Effector CD4-positive, alpha-beta T cell (primary cell): Measurements from ENCODE around the gene SEPTIN1.
A peak's percentile ranks its signal among the peaks of the same experiment; 100 is the strongest.

Experiments used
- DNase-seq: peaks from one replicate; pipeline ENCODE4 v3.0.0-alpha.2; 2020
- total RNA-seq: gene quantifications from one replicate; lab custom pipeline; 2026; lab: John Stamatoyannopoulos, UW

The SEPTIN1 gene, protein sequence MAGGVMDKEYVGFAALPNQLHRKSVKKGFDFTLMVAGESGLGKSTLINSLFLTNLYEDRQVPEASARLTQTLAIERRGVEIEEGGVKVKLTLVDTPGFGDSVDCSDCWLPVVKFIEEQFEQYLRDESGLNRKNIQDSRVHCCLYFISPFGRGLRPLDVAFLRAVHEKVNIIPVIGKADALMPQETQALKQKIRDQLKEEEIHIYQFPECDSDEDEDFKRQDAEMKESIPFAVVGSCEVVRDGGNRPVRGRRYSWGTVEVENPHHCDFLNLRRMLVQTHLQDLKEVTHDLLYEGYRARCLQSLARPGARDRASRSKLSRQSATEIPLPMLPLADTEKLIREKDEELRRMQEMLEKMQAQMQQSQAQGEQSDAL
- 150 reads per million, percentile 89 among the genes with 10 or more reads in this experiment for total RNA-seq

DNA sequence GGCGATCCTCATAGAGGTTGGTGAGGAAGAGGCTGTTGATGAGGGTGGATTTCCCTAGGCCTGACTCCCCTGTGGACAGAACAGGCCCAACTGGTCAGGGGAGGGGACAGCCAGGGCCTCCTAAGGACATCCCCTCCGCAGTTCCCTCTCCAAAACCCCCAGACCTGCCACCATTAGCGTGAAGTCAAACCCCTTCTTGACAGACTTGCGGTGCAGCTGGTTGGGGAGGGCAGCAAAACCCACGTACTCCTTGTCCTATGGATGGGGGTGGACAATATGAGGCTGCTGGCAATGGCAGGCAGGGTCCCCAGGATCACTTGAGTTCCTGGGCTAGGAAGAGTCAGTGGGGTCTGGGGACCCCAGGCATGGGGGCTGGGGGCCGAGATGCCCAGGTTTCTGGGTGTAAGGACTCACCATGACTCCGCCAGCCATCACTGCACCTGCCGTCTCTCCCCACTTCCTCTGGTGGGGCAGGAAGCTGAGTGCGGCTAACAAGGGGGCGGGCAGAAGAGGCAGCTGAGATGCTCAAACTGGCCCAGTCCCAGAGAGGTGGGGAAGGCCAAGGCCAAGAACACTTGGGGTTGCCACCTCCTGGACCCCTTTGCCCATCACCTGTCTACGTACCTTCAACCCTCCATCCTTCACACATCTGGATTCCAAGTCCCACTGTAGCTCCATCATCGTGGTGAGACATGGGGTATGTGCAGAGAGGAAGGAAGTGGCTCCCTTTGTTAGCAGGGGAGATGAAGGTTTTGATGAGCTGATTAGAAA, at the start of gene SEPTIN1:
Gene SEPTIN1, minus strand, starts transcription at position 451 of the 771 bp plus-strand sequence. Its CDS starts 19 bp downstream, at position 432.
- peak; percentile 71 for DNase-seq

DNA sequence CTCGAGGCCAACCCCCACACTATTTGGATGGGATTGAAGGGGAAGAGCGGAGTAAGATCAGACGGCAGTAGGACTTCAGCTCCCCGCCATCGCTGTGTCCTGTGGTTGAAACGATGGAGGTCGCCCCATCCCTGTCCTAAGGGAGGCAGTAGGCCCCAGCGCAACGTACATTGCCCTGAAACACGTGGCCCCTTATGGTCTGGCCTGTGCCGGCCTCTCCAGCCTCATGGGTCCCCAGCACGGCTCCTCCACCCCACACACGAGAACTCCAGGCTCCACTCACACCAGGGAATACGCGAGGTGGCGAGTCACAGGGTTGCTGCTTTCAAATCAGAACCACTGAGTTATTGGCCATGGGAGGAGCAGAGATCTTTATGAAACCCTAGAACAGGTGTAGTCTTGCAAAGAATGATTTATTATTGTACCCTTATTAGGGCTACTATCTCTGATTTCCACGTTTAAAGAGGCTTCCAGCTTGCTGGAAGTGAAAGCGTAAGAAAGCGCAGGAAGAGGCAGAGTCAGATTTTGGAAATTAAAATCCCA, 48.1 kb upstream of the SEPTIN1 start:
- DNase-seq = no peak

DNA sequence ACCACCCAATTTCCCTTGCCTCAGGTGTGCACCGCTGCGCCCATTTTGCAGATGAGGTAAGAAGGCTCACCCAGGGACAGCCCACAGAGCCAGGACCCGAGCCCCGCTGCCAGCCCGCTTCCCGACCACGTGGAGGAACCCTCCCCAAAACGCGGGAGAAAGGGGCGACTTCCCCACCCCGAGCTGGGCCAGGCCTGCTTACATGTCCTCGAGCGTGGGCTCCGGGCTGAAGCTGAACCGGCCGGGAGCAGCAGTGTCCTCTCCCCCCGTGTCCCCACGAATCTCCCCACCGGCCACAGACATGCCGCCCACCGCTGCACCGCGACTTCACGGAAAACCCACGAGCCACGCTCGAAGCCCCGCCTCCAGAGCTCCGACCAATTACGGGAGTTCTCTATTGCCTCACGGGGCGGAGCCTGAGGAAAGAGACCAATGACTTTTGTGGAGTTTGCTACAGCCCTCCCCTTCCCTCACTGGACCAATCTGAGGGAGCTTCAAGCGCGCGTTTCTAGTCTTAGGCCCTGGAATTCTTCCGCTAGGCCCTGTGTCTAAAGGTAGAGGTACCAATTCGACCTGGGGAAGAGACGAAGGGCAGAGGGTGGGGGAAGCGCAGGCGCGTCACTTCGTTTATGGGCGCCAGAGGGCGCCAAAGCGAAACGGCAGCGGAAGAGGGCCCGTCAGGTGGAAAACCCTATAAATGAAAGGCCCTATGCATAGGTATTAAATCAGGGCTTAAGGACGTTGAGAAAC, 47.5 kb upstream of the SEPTIN1 start, which contains the start of gene DCTPP1:
Gene DCTPP1, minus strand, starts transcription at position 353 of the 750 bp plus-strand sequence. Its CDS starts 50 bp downstream, at position 303.
- DNase-seq = peak; percentile 93

DNA sequence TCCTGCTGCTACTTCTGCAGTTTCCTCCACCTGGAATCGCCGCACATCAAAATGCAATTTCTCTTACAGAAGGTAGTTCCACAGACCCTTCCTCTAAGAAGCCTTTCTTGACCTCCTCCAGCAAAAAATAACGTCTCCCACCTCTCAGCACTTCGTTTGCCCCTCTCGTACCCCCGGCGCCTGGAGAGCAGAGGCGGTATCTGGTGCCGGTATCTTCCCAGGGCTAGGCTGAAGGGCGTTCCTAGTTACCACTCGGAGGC, 47.0 kb upstream of the SEPTIN1 start:
- no peak for DNase-seq

DNA sequence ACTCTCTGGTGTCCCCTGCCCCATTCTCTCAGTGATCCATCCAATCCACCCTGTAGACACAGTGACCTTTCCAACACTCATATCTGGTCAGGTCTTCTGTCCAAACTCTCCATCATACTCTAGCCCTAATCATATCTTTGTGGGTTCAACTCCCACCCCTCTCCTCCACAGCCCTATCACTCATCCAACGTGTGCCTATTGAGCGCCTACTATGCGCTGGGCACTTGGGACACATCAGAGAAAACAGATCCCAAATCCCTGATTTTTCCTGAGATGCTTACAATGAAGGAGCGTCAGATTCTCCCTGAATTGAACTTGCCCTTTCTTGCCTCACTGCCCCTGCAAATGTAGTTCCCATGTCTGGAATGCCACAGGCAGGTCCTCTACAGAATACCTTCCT, 45.7 kb upstream of the SEPTIN1 start:
- no peak for DNase-seq

DNA sequence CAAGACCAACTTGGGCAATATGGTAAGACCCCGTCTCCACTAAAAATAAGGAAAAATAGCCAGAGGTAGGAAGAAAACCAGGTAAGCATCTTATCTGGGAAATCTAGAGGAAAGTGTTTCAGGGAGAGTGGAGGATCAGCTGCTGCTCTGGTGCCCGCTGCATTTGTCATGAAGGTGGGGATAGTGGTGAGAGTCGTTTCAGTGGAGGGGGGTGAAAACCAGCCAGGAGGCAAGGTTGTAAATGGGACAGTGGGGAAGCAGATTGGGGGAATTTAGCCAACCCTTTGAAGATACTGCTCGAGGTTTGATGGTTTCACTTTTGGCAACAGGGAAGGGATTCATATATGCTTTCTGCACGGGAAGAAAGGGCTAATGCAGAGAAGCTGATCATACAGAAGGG, 38.6 kb upstream of the SEPTIN1 start:
- DNase-seq = no peak

DNA sequence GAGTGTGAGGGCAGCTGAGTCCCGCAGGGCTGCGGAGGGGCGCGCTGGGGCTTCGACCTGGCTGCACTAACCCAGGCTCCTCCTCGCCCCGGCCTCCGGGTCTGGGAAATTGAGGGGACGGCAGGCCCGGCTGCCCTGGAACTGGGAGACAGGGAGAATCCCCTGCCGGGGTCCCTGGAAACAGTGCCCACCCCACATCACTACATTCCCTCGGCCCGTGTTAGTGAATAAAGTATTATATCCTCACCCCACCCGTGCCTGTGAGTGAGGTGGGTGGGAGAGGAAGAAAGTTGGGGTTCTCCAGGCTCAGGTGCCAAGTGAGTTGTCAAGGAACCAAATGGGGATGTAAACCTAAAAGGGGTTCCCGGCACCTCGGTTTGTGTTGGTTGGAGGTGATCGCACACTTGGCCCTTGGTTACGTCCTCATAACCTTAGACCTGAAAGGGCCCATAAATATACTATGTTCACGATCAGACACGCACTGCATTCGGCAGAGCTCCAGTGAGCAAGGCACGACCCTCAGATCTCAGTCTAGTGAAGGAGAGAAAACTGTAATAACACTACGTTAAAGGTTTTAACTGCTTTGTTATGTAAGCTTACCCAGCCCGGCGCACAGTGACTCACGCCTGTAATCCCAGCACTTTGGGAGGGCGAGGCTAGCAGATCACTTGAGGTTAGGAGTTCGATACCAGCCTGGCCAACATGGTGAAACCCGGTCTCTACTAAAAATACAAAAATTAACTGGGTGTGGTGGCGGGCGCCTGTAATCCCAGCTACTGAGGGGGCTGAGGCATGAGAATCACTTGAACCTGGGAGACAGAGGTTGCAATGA, 36.2 kb upstream of the SEPTIN1 start:
- no peak for DNase-seq

DNA sequence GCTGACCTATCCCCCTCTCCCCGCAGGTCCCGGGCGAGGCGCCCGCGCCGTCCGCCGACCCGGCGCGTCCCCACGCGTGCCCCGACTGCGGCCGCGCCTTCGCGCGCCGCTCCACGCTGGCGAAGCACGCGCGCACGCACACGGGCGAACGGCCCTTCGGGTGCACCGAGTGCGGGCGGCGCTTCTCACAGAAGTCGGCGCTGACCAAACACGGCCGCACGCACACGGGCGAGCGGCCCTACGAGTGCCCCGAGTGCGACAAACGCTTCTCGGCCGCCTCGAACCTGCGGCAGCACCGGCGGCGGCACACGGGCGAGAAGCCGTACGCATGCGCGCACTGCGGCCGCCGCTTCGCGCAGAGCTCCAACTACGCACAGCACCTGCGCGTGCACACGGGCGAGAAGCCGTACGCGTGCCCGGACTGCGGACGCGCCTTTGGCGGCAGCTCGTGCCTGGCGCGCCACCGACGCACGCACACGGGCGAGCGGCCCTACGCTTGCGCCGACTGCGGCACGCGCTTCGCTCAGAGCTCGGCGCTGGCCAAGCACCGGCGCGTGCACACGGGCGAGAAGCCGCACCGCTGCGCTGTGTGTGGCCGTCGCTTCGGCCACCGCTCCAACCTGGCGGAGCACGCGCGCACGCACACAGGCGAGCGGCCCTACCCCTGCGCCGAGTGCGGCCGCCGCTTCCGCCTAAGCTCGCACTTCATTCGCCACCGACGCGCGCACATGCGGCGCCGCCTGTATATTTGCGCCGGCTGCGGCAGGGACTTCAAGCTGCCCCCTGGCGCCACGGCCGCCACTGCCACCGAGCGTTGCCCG, 35.4 kb upstream of the SEPTIN1 start:
- peak; percentile 81 for DNase-seq

DNA sequence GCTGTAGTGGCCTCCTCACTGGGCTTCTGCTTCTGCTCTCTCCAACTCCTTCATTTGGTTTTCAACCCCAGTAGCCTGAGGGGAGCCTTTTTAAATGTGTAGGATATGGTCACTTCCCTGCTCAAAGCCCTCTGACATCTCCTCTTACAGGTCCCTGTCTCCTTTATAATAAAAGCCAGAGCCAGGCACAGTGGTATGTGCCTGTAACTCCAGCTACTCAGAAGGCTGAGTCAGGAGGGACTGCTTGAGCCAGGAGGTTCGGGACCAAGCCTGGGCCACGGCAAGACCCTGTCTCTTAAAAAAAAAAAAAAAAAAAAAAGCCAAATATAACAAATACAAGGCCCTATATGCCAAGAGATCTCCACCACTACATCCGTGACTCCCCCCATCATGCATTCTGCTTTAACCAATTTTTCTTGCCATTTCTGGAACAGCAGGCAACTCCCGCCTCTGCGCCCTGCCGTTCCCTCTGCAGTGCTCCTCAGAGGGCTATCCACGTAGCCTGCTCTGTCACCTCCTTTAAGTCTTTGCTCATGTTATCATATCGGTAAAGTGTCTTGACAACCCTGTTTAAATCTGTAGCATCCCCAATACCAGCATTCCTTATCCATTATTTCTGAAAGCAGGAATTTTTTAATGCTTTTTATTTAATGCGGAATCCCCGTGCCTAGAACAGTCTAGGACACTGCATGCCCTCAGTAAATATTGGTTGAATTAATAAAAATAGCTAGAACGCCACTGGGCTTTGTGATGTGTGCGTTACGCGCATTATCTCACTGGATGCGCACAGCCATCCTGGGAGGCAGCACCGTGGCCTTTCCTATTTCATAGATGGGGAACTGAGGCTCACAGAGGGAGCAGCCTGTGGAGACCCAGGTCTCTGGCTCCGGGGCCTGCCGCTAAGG, 34.5 kb upstream of the SEPTIN1 start:
- no peak for DNase-seq

DNA sequence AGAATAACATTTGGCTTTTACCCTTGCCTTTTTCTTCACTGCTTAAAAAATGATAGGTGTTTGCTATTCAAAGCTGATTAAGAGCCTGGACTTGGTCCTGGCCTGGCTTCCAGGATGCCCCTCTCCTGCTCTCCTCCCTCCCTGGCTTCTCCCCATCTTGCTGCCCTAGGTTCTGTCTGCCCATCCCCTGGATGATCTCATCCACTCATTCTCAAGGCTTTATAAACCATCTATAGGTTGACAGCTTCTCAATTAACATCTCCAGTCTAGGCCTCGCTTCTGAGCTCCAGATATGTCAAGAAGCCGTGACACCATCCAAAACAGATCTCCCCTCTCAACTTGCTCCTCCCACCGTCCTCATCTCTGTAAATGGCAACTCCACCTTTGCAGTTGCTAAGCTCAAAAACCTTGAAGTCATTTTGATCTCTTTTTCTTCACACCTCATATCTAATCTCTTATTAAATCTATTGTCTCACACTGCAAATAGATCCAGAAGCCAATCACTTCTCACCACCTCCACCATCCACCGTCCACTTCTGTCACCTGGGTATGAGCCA, 33.8 kb upstream of the SEPTIN1 start:
- DNase-seq = no peak

DNA sequence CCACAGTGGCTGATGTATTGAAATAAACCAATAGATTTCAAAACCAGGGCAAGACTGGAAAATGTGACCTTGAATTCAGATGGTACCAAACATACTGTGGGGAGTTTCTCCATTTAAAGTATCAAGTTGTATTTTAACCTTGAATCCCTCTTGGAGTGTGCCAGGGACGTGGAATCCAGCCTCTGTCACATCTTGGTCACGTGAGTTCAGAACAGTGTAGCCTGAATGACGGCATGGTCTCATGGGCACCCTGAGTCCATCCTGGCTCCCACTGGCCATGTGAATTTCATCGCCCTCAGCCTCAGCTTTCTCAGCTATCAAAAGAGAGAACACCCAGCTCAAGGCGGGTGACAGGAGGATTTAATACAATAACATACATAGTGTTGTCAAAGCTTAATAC, 31.8 kb upstream of the SEPTIN1 start:
- DNase-seq = no peak

DNA sequence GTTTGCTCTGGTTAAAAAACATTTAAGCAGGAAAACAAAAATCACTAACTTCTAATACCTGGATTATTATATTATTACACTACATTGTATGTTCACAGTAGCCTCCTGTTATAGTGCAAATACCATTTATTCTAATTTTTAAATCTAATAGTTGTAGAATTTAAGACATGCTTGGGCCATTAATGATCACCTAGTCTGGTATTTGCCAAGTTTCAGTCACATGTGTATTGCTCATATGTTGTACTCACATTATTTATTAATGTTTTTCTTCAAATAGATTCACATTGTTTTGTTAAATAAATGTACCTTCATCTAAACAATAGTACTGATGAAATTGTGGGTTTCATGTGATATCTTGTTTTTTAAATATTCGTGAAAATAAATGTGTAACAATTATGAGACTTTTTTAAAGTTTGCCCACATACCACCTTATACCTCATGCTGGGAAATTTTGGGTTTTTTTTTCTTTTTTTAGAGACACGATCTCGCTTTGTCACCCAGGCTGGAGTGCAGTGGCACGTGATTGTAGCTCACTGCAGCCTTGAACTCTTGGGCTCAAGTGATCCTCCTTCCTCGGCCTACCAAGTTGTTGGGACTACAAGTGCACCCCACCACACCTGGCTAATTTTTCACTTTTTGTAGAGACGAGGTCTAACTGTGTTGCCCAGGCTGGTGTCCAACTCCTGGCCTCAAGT, 30.9 kb upstream of the SEPTIN1 start:
- DNase-seq = no peak

DNA sequence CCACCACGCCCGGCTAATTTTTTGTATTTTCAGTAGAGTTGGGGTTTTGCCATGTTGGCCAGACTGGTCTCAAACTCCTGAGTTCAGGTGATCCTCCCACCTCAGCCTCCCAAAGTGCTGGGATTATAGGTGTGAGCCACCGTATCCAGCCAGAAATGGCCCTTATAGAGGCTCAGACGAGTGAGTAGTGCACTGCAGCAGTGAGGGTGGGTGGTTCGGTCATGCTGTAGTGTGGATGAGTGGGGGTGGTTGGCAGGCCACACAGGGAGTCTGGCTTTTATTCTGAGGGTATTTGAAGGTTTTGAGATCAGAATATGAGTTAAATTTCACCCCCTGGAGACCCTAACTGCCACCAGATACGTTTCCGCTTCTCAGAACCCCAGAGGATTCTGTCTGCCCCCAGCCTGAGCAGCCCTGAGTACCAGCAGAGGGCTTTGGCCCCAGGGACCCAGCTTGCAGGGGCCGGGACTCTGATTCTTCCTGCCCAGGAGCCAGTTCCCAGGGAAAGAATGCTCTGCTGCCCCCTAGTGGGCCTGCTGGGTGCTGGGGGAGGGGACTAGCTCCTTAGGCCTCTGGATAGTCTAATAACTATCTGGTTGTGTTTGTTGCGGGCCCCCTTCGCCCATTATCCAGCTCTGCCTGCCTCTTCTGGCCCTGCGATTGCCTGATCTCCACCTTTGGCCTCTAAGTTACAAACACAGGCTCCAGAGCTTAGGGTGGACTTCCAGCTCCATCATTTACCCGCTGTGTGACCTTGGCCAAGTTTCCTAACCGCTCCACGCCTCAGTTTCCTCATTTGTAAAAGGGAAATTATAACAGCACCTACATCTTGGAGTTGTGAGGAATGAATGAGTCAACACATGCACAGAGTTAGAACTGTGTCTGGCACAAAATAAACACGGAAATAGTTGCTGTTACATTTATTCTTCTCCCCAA, 27.0 kb upstream of the SEPTIN1 start:
- peak; percentile 93 for DNase-seq

DNA sequence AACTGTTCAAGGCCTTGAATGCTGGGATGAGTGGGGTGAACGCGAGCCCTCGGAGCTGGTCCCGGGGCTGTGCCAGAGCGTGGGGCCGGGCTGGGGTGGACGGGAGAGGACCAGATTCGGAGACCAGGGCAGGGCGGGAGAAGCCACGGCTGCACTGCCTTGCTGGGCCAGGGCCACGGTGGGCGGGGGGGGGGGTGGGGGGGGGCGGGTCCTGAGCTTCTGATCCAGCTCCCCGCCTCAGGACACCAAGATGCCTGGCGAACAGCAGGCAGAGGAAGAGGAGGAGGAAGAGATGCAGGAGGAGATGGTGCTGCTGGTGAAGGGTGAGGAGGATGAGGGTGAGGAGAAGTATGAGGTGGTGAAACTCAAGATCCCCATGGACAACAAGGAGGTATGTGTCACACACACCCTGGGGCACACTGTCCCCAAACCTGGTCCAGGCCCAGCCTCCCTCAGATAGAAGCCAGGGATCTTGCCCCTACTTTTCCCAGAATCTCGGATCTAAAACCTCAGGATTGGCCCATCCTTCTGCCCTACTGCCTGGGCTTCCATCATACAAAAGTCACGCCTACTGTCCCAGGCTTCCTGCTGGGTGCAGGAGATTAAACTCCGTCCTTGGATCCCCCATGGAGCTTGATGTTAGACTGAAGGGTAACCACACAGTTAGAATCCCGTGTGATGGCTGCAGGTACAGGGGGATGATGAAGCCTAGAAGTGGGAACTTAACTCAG, 25.6 kb upstream of the SEPTIN1 start:
- no peak for DNase-seq

DNA sequence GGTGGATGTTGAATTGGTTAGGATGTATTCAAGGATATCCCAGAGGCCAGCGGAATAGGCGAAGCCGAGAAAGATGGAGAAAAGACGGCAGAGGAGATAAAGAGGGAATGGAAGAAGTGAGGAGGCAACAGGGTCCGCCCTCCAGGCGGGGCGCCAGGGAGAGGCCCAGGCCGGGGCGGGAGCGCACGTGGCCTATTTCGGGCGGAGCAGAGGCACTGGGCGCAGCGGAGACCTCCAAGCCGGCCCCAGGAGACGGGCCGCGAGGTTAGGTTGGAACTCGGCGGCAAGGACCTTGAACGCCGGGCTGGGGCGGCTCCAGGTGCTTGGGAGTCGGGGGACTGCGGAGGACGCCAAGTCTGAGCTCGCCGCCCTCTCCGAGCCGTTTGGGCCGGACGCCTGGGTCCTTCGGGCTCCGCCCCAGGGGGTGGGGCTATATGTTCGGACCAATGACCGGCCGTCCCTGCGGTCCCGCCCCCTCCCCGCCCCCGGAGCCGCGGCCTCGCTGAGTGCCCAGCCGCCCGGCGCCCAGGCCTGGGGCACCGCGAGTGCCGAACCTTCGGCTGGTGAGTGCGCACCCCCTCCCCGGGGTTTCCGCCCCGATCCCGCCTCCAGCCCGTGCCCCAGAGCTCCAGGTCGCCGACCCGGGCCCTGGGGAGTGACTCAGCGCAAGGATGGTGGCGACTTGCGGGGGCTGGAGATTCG, 24.9 kb upstream of the SEPTIN1 start, which contains the start of gene ZNF771:
Gene ZNF771, plus strand, starts transcription at position 505 of the 702 bp plus-strand sequence. CDS start 448 bp downstream, outside the sequence.
- peak; percentile 81 for DNase-seq

DNA sequence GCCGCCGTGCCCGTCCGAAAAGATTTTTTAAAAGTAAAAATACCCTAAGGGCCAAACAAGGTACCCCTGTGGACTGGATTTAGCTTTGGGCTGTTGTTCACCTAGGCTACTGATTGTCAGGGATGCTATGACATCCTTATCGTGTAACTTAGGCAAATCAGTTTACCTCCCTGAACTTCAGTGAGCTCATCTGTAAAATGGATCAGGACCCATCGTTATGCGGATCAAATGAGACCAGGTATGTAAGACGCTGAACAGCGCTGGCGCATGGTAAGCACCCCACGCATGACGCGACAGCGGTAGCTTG, 24.4 kb upstream of the SEPTIN1 start:
- no peak for DNase-seq
